ENCODE data around the gene ZNF444.

- no peak for TF ChIP-seq POLR2AphosphoS5 (IDR thresholded peaks at IDR 0.05)
- TF ChIP-seq, protein P1, sequence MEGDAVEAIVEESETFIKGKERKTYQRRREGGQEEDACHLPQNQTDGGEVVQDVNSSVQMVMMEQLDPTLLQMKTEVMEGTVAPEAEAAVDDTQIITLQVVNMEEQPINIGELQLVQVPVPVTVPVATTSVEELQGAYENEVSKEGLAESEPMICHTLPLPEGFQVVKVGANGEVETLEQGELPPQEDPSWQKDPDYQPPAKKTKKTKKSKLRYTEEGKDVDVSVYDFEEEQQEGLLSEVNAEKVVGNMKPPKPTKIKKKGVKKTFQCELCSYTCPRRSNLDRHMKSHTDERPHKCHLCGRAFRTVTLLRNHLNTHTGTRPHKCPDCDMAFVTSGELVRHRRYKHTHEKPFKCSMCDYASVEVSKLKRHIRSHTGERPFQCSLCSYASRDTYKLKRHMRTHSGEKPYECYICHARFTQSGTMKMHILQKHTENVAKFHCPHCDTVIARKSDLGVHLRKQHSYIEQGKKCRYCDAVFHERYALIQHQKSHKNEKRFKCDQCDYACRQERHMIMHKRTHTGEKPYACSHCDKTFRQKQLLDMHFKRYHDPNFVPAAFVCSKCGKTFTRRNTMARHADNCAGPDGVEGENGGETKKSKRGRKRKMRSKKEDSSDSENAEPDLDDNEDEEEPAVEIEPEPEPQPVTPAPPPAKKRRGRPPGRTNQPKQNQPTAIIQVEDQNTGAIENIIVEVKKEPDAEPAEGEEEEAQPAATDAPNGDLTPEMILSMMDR (IDR thresholded peaks at IDR 0.05), result no peak
- no peak for TF ChIP-seq POLR2A (IDR thresholded peaks at IDR 0.05)
- TF ChIP-seq EP300 (IDR thresholded peaks at IDR 0.05), result no peak
These were observed 34.1 kb upstream of the ZNF444 start for GRCh38 chr19:56106993-56107392.

Measured in sigmoid colon (tissue), 4 donors.